SJSA1 (cell line): ENCODE data around the gene CRP. TPM values are rescaled to one million over a fixed set of nuclear protein-coding genes. Genes with fewer than 3 reads are reported as not detected.

ENCODE experiments used
- DNase-seq, 2 experiments: peaks; one replicate each; pipeline ENCODE4 v3.0.0-alpha.2; 2015 to 2020; ENCODE audit warnings: low spot score in 2 of 2, low read depth in 1 of 2
- H3K27ac ChIP-seq: fragments of 250-450 bp; sonication (Bioruptor Pico); 2 replicates; pipeline ENCODE4 v1.5.1; 2020; ENCODE audit warnings: mild to moderate bottlenecking, moderate library complexity
- H3K27me3 ChIP-seq: fragments of 250-450 bp; sonication (Bioruptor Pico); replicated peaks from 2 replicates; pipeline ENCODE4 v1.5.1; 2020; ENCODE audit warnings: mild to moderate bottlenecking, moderate library complexity
- H3K36me3 ChIP-seq: fragments of 250-450 bp; sonication (Bioruptor Pico); 2 replicates; pipeline ENCODE4 v1.5.1; 2020; ENCODE audit warnings: mild to moderate bottlenecking
- H3K4me1 ChIP-seq: fragments of 250-450 bp; sonication (Bioruptor Pico); replicated peaks from 2 replicates; pipeline ENCODE4 v1.6.1; 2021; ENCODE audit warnings: mild to moderate bottlenecking
- H3K4me3 ChIP-seq: fragments of 250-450 bp; sonication (Bioruptor Pico); 2 replicates; pipeline ENCODE4 v1.5.1; 2020; ENCODE audit warnings: mild to moderate bottlenecking
- H3K9me3 ChIP-seq: fragments of 250-450 bp; sonication (Bioruptor Pico); replicated peaks from 2 replicates; pipeline ENCODE4 v1.5.1; 2020; ENCODE audit warnings: mild to moderate bottlenecking
- total RNA-seq: library from RNA; depleted of rRNA; stranded (reverse); fragments of >200 nt; shearing (Covaris generic); gene quantifications from 2 replicates; pipeline ENCODE4 v1.2.3, GENCODE V29; 2014

The CRP gene
- total RNA-seq, 1 experiment from 2014 or later, result not detected

GRCh38 chr1:159719990-159720389 is 5.6 kb upstream of the CRP start:
- Histone ChIP-seq H3K27ac (no peak overlapping the region), H3K36me3 (no peaks in the 10 kb centered on the region), H3K9me3 (no peaks in the 10 kb centered on the region), H3K4me1 (no peaks in the 10 kb centered on the region), H3K27me3 (no peaks in the 10 kb centered on the region), H3K4me3 (no peak overlapping the region)
- DNase-seq, result no peak

- H3K9me3 ChIP-seq, result no peaks in the 10 kb centered on the region
- no peaks in the 10 kb centered on the region for H3K27me3 ChIP-seq
- H3K27ac ChIP-seq, result no peak overlapping the region
- H3K4me3 ChIP-seq, result no peak overlapping the region
- no peak for DNase-seq
- no peaks in the 10 kb centered on the region for H3K4me1 ChIP-seq
- H3K36me3 ChIP-seq, result no peaks in the 10 kb centered on the region
These were observed 1.5 kb upstream of the CRP start for GRCh38 chr1:159715855-159716254.

- no peaks in the 10 kb centered on the region for H3K36me3 ChIP-seq
- no peak overlapping the region for H3K4me3 ChIP-seq
- H3K9me3 ChIP-seq, result no peaks in the 10 kb centered on the region
- no peak for DNase-seq
- no peaks in the 10 kb centered on the region for H3K27me3 ChIP-seq
- H3K27ac ChIP-seq, result no peak overlapping the region
- H3K4me1 ChIP-seq, result no peaks in the 10 kb centered on the region
These were observed 2.3 kb downstream of the CRP start for GRCh38 chr1:159712080-159712479.

- no peak for DNase-seq
- Histone ChIP-seq H3K9me3 (no peaks in the 10 kb centered on the region), H3K27me3 (no peaks in the 10 kb centered on the region), H3K4me1 (no peaks in the 10 kb centered on the region), H3K4me3 (no peak overlapping the region), H3K36me3 (no peaks in the 10 kb centered on the region), H3K27ac (no peak overlapping the region)
These were observed 6.7 kb downstream of the CRP start for GRCh38 chr1:159707472-159708260.

- no peak for DNase-seq
- Histone ChIP-seq H3K27ac (no peak overlapping the region), H3K36me3 (no peaks in the 10 kb centered on the region)
These were observed 8.5 kb downstream of the CRP start for GRCh38 chr1:159705904-159706256.

GRCh38 chr1:159705251-159705903 is 9.0 kb downstream of the CRP start:
- DNase-seq, result no peak
- Histone ChIP-seq H3K36me3 (no peaks in the 10 kb centered on the region), H3K9me3 (no peaks in the 10 kb centered on the region), H3K27ac (no peak overlapping the region), H3K4me3 (no peak overlapping the region), H3K27me3 (no peaks in the 10 kb centered on the region), H3K4me1 (no peaks in the 10 kb centered on the region)

More at GRCh38 chr1:159705904-159706256, 8.5 kb downstream of the CRP start:
- H3K27me3 ChIP-seq, result no peaks in the 10 kb centered on the region
- no peaks in the 10 kb centered on the region for H3K9me3 ChIP-seq
- H3K4me3 ChIP-seq, result no peak overlapping the region
- H3K4me1 ChIP-seq, result no peaks in the 10 kb centered on the region

GRCh38 chr1:159704481-159704880 is 9.9 kb downstream of the CRP start:
- H3K9me3 ChIP-seq, result no peaks in the 10 kb centered on the region
- no peaks in the 10 kb centered on the region for H3K4me1 ChIP-seq
- DNase-seq, result no peak
- no peak overlapping the region for H3K27ac ChIP-seq
- H3K4me3 ChIP-seq, result no peak overlapping the region
- H3K27me3 ChIP-seq, result no peaks in the 10 kb centered on the region
- no peaks in the 10 kb centered on the region for H3K36me3 ChIP-seq

GRCh38 chr1:159700312-159700711 is 14.1 kb downstream of the CRP start:
- H3K36me3 ChIP-seq, result no peaks in the 10 kb centered on the region
- no peak overlapping the region for H3K27ac ChIP-seq
- H3K9me3 ChIP-seq, result no peaks in the 10 kb centered on the region
- H3K27me3 ChIP-seq, result no peaks in the 10 kb centered on the region
- DNase-seq, result no peak
- H3K4me1 ChIP-seq, result no peaks in the 10 kb centered on the region
- H3K4me3 ChIP-seq, result no peak overlapping the region

GRCh38 chr1:159699653-159700052 is 14.7 kb downstream of the CRP start:
- H3K4me3 ChIP-seq, result no peak overlapping the region
- H3K9me3 ChIP-seq, result no peaks in the 10 kb centered on the region
- no peak overlapping the region for H3K27ac ChIP-seq
- no peaks in the 10 kb centered on the region for H3K27me3 ChIP-seq
- no peak for DNase-seq
- H3K36me3 ChIP-seq, result no peaks in the 10 kb centered on the region
- H3K4me1 ChIP-seq, result no peaks in the 10 kb centered on the region

- no peak for DNase-seq
- no peaks in the 10 kb centered on the region for H3K27me3 ChIP-seq
- H3K4me1 ChIP-seq, result no peaks in the 10 kb centered on the region
- no peaks in the 10 kb centered on the region for H3K36me3 ChIP-seq
- no peaks in the 10 kb centered on the region for H3K9me3 ChIP-seq
- no peak overlapping the region for H3K27ac ChIP-seq
- no peak overlapping the region for H3K4me3 ChIP-seq
These were observed 15.1 kb downstream of the CRP start for GRCh38 chr1:159699246-159699645.

GRCh38 chr1:159687511-159687910 is 26.9 kb downstream of the CRP start:
- Histone ChIP-seq H3K9me3 (no peaks in the 10 kb centered on the region), H3K36me3 (no peaks in the 10 kb centered on the region), H3K27ac (no peak overlapping the region), H3K4me3 (no peak overlapping the region), H3K4me1 (no peaks in the 10 kb centered on the region), H3K27me3 (0 out of 2 replicates have a peak, but pooled peaks cover 3% of the 10 kb centered on the region)
- DNase-seq, result no peak

- H3K9me3 ChIP-seq, result no peaks in the 10 kb centered on the region
- no peak overlapping the region for H3K27ac ChIP-seq
- no peaks in the 10 kb centered on the region for H3K4me1 ChIP-seq
These were observed 27.6 kb downstream of the CRP start for GRCh38 chr1:159686599-159687299.

GRCh38 chr1:159678939-159679338 is 35.5 kb downstream of the CRP start:
- Histone ChIP-seq H3K27ac (no peak overlapping the region), H3K36me3 (no peaks in the 10 kb centered on the region), H3K4me1 (no peaks in the 10 kb centered on the region), H3K4me3 (no peak overlapping the region), H3K27me3 (no peaks in the 10 kb centered on the region), H3K9me3 (no peaks in the 10 kb centered on the region)
- no peak for DNase-seq

More at GRCh38 chr1:159686599-159687299, 27.6 kb downstream of the CRP start:
- no peak for DNase-seq
- no peaks in the 10 kb centered on the region for H3K36me3 ChIP-seq
- 0 out of 2 replicates have a peak, but pooled peaks cover 3% of the 10 kb centered on the region for H3K27me3 ChIP-seq
- no peak overlapping the region for H3K4me3 ChIP-seq

GRCh38 chr1:159675046-159675445 is 39.3 kb downstream of the CRP start:
- no peak overlapping the region for H3K27ac ChIP-seq
- H3K9me3 ChIP-seq, result no peaks in the 10 kb centered on the region
- H3K27me3 ChIP-seq, result no peaks in the 10 kb centered on the region
- H3K4me3 ChIP-seq, result no peak overlapping the region
- H3K36me3 ChIP-seq, result no peaks in the 10 kb centered on the region
- no peak for DNase-seq
- H3K4me1 ChIP-seq, result no peaks in the 10 kb centered on the region
